ENCODE results near the gene NMU.
"Not testable (repeated sequence)": the region's sequence is repeated elsewhere in the genome, so short reads cannot be mapped to it uniquely, and the experiment has no call there.

NMU gene, protein sequence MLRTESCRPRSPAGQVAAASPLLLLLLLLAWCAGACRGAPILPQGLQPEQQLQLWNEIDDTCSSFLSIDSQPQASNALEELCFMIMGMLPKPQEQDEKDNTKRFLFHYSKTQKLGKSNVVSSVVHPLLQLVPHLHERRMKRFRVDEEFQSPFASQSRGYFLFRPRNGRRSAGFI

GRCh38 chr4:55635741-55636655 is at the start of gene NMU:
Gene NMU, minus strand, starts transcription at chr4:55636298. Its CDS starts 106 bp downstream, at chr4:55636192.
- no peak for FAIRE-seq

DNA sequence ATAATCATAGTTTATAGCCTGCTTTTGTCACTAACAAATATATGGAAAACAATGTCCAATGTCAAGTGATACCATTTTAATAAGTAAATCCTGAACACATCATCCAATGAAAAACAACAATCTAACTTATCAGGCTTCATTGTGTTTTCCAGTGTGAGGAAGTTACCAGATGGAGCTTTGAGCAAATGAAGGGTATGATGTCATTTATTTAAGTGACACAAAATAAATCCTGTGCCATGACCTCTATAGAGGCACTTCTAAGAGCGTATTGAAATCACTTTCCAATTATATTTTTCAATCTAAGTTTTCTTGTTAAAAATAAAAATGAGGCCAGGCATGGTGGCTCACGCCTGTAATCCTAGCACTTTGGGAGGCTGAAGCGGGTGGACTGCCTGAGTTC is 48.2 kb upstream of the NMU start:
- FAIRE-seq, result no peak

DNA sequence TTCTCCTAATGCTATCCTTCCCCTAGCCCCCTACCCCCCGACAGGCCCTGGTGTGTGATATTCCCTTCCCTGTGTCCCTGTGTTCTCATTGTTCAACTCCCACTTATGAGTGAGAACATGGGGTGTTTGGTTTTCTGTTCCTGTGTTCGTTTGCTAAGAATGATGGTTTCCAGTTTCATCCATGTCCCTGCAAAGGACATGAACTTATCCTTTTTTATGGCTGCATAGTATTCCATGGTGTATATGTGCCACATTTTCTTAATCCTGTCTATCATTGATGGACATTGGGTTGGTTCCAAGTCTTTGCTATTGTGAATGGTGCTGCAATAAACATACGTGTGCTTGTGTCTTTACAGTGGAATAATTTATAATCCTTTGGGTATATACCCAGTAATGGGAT is 46.7 kb upstream of the NMU start:
- FAIRE-seq, result not testable (repeated sequence)

DNA sequence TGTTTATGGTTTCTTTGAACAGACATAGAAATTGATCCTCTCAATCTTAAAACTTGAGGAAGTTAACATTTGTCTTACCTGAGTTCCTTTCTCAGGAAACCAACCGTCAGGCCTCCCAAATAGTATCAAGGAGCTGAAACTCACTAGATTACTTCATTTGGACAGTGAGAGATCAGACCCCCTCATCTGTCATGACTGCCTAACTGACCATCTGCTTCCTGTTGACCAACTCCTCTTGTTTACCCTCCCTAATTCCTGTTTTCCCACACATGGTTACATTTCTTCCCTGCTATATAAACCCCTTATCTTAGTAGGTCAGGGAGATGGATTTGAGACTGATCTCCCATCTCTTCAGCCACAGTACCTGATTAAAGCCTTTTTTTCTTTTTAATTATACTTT is 46.2 kb upstream of the NMU start:
- no peak for FAIRE-seq

DNA sequence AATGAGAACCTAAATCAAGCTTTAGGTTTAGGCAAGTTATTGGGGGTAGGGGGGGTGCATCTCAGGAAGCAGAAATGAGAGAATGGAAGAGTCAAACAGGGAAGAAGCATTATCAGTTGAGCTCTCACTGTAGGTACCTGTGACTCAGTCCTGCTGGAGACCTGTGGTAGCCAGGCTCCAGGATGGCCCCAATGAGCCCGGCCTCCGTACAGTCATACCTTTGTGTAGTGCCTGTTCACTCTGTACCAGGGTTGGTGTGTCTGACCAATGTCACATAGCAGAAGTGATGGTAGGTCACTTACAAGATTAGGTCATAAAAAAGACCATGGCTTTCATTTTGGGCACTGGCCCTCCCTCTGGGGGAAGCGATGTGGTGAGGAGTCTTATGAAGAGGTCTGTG is 45.3 kb upstream of the NMU start:
- no peak for FAIRE-seq

DNA sequence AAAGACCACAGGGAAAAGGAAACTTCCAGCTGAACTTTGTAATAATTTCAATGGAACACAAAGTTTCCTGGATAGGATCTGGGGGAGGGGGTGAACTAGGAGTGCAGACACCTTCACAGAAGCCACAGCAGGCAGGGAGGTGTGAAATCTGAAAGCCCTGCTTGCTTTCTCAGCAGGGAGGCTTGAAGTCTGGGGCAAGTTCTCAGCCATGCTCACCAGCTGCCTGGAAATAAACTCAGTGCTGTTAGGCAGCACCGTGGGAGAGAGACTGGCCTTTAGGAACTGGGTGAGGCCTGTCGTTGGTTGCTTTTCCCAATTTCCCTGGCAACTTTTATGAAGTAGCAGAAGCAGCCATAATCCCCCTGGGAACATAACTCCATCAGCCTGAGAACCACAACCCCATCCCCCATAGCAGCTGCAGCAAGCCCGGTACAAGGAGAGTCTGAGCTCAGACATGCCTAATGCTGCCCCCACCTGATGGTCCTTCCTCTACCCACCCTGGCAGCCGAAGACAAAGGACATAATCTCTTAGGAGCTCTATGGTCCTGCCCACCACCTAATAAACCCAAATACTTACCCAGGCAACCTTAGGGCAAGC is 39.2 kb upstream of the NMU start:
- no peak for FAIRE-seq

GRCh38 chr4:55673424-55673823 is 37.3 kb upstream of the NMU start:
- no peak for FAIRE-seq

DNA sequence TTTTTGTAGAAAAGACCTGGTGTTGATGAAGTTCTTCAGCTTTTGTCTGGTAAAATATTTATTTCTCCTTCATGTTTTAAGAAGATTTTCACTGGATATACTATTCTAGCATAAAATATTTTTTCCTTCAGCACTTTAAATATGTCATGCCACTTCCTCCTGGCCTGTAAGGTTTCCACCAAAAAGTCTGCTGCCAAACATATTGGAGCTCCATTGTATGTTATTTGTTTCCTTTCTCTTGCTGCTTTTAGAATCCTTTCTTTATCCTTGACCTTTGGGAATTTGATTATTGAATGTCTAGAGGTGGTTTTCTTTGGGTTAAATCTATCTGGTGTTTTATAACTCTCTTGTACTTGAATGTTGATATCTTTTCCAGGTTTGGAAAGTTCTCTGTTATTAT is 35.6 kb upstream of the NMU start:
- FAIRE-seq, result no peak

DNA sequence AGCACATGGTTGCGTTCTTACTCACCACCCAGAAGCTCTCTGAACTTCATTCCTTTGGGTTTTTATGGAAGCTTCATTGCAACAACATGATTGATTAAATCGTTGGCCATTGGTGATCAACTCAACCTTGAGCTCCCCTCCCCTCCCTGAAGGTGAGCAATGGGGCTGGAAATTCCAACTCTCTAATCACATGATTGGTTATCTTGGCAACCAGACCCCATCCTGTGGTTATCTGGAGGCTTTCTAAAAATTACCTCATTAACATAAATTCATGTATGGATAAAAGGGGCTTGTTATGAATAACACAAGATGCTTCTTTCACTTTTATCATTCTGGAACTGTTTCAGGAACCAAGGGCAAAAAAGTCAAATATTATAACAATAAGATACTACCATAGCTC is 34.6 kb upstream of the NMU start:
- FAIRE-seq, result no peak

DNA sequence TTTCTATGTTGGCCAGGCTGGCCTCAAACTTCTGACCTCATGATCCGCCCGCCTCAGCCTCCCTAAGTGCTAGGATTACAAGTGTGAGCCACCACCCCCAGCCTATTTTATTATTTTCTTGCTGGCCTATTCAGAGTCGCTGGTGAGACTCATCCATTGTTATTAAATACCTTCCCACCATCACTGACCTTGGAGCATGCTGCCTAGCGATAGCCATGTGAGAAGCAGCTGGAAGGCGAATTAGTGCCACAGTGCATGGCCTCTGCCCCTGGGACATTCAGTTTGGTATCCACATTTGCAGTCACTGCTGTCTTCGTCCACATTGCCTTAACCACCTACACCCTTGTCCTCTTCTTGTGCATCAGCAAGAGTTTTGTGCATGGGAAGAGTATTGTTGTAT is 32.4 kb upstream of the NMU start:
- no peak for FAIRE-seq

DNA sequence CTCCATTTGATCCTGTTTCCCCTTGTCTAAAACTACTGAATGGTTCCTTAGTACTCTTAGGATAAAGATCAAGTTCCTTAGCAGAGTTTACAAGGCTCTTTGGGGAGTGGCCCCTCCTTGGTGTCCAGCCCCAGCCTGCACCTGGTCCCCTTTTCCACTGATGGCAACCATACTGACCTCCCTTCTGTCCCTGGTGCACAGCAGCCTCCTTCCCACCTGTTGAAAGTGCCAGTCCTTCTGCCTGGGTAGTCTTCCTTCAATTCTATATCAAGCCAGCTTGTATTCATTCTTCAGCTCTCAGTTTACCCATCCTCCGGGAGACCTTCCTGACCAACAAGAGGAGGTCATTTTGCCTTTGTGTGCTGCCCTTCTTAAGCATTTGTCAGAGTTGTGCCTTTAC is 30.4 kb upstream of the NMU start:
- no peak for FAIRE-seq

- no peak for FAIRE-seq
Observed at GRCh38 chr4:55663145-55663544, 27.0 kb upstream of the NMU start.

DNA sequence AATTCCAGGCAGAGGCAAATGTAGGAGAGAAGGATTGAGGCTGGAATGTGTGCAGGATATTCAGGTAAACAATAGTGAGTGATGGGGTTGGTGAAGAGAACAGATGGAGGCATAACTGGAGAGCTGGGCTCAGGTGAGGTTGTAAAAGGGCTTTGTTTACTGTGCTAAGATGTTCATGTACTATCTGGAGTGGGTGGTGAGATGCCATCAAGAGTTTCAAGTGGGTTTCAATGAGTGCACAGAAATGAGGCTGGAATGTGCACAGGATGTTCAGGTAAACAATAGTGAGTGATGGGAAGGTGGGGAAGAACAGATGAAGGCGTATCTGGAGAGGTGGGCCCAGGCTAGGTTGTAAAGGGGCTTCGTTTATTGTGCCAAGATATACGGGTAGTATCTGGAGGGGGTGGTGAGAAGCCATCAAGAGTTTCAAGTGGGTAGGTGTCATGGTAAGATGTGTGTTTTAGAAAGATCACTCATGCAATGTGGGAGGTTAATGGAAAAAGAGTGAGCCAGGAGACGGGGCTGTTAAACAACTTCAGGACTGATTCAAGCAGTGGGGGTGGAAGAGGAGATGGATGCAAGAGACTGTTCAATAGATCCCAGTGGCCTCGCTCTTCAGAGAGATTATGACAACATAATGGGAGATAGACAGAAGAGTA is 25.4 kb upstream of the NMU start:
- no peak for FAIRE-seq

DNA sequence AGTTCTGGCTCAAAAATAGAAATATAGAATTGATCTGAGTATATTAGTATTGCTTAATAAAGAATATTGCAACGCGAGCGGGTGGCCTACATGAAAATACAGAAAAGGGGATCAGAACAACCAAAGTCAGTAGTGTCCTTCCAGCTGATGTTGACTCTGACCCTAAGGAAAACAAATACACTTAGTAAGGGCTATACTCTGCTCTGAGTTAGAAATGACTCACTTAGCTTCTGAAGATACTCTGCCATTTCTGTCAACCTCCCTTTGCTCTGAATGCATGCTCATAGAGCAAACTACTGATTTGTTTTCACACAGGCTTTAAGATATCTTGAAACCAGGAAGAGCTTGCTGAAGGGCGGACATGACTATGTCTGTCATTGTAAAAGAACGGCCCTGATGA is 22.6 kb upstream of the NMU start:
- FAIRE-seq, result no peak

DNA sequence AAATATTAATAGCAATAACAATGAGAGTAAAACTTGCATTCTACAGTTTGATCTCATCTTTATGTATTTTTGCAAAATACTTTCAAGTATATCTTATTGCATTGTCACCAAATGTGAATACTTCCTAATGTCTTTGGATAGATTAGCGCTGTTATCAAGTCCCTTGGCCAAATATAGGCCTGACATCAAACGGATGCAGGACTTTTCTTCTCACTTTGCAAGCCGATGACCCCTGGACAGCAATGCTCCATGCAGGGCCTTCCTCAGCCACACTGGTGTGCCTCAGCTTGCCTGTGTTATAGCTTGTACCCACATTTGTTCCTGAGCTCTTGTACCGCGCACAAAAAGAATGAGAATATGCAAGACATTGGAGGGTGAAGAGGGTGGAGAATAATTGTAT is 18.0 kb upstream of the NMU start:
- FAIRE-seq, result no peak

DNA sequence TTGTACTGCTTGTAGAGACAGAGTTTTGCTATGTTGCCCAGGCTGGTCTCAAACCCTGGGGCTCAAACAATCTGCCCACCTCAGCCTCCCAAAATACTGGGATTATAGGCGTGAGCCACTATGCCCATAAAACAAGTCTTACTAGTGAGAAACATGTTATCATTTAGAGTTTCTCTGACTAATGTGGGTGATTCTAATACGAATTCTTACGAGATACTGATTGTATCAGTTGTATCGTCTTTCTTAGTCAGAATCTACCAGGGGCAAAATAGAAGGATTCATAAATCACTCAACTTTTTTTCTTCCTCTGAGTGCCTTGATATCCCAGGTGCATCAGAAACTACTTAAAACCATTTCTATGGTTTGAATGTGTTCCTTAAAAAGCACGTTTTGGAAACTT is 14.4 kb upstream of the NMU start:
- no peak for FAIRE-seq

- no peak for FAIRE-seq
Observed at GRCh38 chr4:55637272-55637820, 1.2 kb upstream of the NMU start.

- FAIRE-seq, result no peak
Observed at GRCh38 chr4:55636656-55636999, 530 bp upstream of the NMU start.

- FAIRE-seq, result no peak
Observed at GRCh38 chr4:55635282-55635681, 816 bp downstream of the NMU start.

DNA sequence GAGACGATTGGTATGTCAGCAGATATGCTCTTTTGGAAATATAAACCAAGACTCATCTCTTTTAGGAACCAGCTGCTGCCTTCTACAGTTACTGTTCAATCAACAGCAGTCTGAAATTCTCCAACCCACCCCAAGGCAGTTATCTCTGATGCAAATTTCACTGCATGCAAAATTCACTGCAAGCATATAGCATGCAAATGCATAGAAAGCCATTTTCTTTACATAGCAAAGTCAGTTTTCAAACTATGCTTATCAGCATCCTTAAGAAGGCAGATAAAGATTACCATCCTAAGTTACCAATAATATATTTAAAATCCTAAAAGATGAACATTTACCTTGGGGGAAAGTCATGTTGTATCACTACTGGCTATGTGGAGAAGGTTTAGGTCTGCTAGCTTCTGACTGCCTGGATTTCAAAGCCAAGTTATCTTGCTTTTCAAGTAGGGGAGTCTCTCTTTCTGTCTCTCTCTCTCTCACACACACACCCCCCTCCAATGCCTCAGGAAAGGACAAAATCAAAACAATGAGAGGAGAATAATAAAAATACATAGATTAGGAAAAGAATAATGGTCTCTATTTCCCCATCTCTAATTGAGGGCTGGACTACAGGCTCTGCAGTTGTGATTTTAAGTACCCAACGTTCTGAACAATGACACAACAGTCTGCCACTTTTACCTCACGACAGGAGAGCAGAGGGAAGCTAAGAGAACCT is 1.5 kb downstream of the NMU start:
- FAIRE-seq, result no peak

DNA sequence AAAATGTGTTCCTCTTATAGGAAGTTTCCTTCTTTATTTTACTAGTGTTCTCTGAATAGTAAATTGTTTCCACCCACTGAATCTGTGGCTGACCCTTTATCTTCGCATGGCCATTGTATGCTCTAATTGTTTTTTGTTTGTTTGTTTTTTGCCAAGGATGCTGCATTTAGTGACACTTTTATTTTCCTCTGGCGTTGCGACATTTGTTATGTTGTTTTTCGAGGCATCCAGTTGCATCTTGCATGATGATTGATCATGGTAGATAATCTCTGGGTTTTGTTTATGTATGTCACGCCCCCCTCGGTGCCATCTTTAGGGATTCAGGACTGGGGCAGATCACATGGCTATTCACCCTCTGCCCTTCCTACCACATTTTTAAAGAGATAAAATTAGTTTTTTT is 2.2 kb downstream of the NMU start:
- no peak for FAIRE-seq

- no peak for FAIRE-seq
Observed at GRCh38 chr4:55625835-55626234, 10.3 kb downstream of the NMU start.

- FAIRE-seq, result not testable (repeated sequence)
Observed at GRCh38 chr4:55624063-55624462, 12.0 kb downstream of the NMU start.
